BE2C (cell line): ENCODE measurements around the gene MTERF1.

Experiments
- DNase-seq: peaks from one replicate; pipeline ENCODE4 v3.0.0-alpha.2; 2020
- H3K27me3 ChIP-seq: fragments of 250-450 bp; sonication (Bioruptor Pico); 2 replicates; pipeline ENCODE4 v1.5.1; 2020; ENCODE audit warnings: mild to moderate bottlenecking
- H3K36me3 ChIP-seq: fragments of 250-450 bp; sonication (Bioruptor Pico); 2 replicates; pipeline ENCODE4 v1.5.1; 2020; ENCODE audit warnings: mild to moderate bottlenecking
- H3K4me1 ChIP-seq: fragments of 250-450 bp; sonication (Bioruptor Pico); 2 replicates; pipeline ENCODE4 v1.5.1; 2020
- H3K4me3 ChIP-seq: 2 replicates; pipeline ENCODE4 v1.5.1; 2011; ENCODE audit warnings: low read depth, low read length
- H3K9me3 ChIP-seq: fragments of 250-450 bp; sonication (Bioruptor Pico); 2 replicates; pipeline ENCODE4 v1.5.1; 2020
- CTCF ChIP-seq: IDR thresholded peaks from 2 replicates; pipeline ENCODE4 v1.5.1; 2012; ENCODE audit warnings: mild to moderate bottlenecking, low read depth, low read length

Gene MTERF1

DNA sequence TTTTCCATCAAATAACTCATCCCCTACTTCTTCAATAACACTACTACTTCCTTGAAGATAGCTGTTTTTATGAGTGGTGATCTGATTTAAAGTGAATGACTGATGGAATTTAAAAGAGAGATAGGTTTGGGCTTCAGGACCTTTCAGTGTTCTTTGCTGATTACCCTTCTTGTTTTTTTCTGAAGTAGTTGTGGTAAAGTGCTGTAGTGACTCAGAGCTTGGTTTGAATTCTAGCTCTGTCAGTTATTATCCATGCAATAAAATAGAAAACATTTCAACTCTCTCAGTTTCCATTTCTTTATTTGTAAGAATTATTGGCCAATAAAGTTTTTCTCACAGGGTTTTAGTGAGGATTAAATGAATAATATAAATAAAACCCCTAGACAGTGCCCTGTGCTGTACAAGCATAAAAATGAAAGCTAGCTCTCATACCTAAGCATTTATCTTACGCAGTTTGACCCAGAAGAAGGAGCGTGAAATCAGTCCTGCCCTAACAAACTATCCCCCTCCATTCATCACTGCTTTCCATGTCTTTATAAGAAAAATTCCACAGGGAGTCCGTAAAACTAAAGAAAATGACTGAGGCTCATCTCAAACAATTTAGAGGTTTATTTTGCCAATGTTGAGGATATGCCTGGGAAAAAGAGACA, 35.0 kb upstream of the MTERF1 start:
- DNase-seq = no peak
- Histone ChIP-seq H3K4me1 (no peaks in the 10 kb centered on the region), H3K4me3 (no peak overlapping the region), H3K9me3 (no peaks in the 10 kb centered on the region), H3K27me3 (peaks cover 13% of the 10 kb centered on the region), H3K36me3 (no peaks in the 10 kb centered on the region)
- no peak for TF ChIP-seq CTCF

GRCh38 chr7:91913612-91914011, 33.1 kb upstream of the MTERF1 start:
- H3K4me3 ChIP-seq = no peak overlapping the region
- DNase-seq = no peak
- TF ChIP-seq CTCF = no peak
- H3K36me3 ChIP-seq = no peaks in the 10 kb centered on the region
- no peaks in the 10 kb centered on the region for H3K4me1 ChIP-seq
- H3K27me3 ChIP-seq = peaks cover 12% of the 10 kb centered on the region; the same call in 1 of the 2 replicates
- no peaks in the 10 kb centered on the region for H3K9me3 ChIP-seq

GRCh38 chr7:91912494-91912893, 32.0 kb upstream of the MTERF1 start:
- Histone ChIP-seq H3K4me1 (no peaks in the 10 kb centered on the region), H3K27me3 (peaks cover 8% of the 10 kb centered on the region; the same call in 1 of the 2 replicates), H3K4me3 (no peak overlapping the region), H3K9me3 (no peaks in the 10 kb centered on the region), H3K36me3 (no peaks in the 10 kb centered on the region)
- DNase-seq = no peak
- TF ChIP-seq CTCF = no peak

DNA sequence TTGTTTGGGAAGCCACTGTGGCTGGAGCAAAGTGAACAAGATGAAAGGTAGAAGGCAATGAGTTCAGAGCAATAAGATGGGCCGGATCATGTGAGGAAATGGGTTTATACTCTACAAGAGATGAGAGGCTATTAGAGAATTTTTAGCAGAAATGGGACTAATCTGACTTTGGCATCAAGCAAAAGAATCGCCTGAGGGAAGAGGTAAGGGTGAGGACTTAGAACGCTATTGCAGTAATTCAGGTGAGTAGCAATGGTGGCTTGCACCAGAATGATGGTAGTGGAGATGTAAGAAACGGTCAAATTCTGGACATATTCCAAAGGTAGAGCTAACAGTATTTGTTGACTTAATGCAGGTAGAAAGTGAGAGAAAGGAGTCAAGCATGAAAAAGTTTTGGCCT, 30.6 kb upstream of the MTERF1 start:
- no peak for TF ChIP-seq CTCF
- DNase-seq = no peak

DNA sequence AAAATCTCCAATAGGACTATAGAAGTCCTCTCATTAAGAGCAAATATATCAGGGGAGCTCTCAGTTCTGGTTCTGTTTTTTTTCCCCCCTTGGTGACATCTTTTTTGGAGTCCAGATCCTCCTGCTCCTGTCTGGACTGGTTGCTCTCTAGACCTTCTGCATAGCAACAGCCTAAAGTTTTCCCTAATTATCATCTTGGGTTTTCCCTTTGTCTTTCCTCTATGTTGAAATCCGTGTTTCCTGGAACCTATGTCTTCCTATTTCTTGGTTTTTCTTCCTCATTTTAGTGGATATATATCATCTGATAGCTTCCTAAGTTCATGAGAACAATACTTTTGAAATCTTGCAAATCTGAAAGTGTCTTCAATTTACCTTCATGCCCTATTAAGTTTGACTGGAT, 29.7 kb upstream of the MTERF1 start:
- no peak for DNase-seq
- Histone ChIP-seq H3K9me3 (no peaks in the 10 kb centered on the region), H3K4me3 (no peak overlapping the region), H3K36me3 (no peaks in the 10 kb centered on the region), H3K27me3 (no peaks in the 10 kb centered on the region), H3K4me1 (no peaks in the 10 kb centered on the region)
- TF ChIP-seq CTCF = no peak

More for the DNA sequence above, 30.6 kb upstream of the MTERF1 start:
- H3K27me3 ChIP-seq = no peaks in the 10 kb centered on the region; the same call in 1 of the 2 replicates
- no peaks in the 10 kb centered on the region for H3K9me3 ChIP-seq
- no peaks in the 10 kb centered on the region for H3K4me1 ChIP-seq
- no peaks in the 10 kb centered on the region for H3K36me3 ChIP-seq
- no peak overlapping the region for H3K4me3 ChIP-seq

DNA sequence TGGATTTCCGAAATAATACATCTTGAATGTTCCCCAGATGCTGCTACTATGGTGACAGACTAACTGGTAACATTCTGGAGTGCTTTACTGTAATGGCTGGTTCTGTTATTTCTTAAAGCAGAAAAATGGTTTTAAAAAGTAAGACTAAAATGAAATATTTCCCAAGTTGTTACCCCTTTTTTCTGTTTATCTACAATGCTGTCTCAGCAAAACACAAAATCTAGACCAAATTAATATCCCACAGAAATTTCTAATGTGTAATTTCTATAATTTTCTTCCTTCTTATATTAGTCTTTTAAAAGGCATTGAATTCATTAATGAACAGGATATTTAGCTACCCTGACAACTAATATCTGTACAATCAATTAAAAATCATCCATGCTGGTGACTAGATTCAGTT, 19.1 kb upstream of the MTERF1 start:
- peaks cover 6% of the 10 kb centered on the region for H3K27me3 ChIP-seq
- H3K36me3 ChIP-seq = no peaks in the 10 kb centered on the region
- H3K9me3 ChIP-seq = no peaks in the 10 kb centered on the region
- no peak overlapping the region for H3K4me3 ChIP-seq
- no peak for TF ChIP-seq CTCF
- no peak for DNase-seq
- no peaks in the 10 kb centered on the region for H3K4me1 ChIP-seq
